Jurkat, Clone E6-1 (cell line): ENCODE data around the gene NWD2.

Experiments used
- DNase-seq: peaks from one replicate; pipeline ENCODE4 v3.0.0-alpha.2; 2011; ENCODE audit warnings: low read depth, low spot score
- H3K4me3 ChIP-seq: 2 replicates; pipeline ENCODE4 v1.5.1; 2011; ENCODE audit warnings: mild to moderate bottlenecking, low read length, control low read depth, moderate library complexity

NWD2 gene

DNA sequence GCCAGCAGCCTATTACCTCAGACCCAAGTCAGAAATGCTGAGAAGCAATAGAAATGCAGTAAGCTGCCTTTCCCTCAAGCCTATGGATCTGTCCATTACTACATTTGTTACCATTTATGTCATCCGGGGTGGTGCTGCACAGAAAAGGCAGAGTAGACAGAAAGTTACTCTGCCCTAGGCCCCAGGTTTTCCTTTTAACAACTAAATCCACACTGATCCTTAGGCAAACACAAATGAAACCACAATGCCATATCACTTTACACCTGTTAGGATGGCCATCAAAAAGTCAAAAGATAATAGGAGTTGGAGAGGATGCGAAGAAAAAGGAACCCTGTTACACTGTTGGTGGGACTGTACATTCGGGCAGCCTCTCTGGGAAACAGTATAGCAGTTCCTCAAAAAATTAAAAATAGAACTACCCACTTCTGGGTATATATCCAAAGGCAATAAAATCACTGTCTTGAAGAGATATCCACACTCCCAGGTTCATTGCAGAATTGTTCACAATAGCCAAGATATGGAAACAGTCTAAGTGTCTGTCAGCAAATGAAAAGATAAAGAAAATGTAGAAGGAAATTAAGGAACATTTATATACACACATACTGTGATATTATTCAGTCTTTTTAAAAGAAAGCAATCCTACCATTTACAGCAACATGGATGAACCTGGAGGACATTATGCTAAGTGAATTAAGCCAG is 186.3 kb downstream of the NWD2 start:
- H3K4me3 ChIP-seq: no peak overlapping the region
- no peak for DNase-seq

DNA sequence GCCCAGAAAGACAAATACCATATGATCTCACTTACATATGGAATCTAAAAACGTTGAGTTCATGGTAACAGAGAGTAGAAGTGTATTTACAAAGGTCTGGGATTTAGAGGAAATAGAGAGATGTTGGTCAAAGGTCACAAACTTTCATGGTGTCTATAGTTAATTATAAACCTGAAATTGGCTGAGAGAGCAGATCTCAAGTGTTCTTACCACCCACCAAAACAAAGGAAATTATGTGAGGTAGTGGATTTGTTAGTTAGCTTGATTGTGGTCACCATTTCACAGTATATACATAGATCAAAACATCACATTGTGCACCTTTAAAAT is 186.8 kb downstream of the NWD2 start:
- no peak for DNase-seq
- H3K4me3 ChIP-seq: no peak overlapping the region

DNA sequence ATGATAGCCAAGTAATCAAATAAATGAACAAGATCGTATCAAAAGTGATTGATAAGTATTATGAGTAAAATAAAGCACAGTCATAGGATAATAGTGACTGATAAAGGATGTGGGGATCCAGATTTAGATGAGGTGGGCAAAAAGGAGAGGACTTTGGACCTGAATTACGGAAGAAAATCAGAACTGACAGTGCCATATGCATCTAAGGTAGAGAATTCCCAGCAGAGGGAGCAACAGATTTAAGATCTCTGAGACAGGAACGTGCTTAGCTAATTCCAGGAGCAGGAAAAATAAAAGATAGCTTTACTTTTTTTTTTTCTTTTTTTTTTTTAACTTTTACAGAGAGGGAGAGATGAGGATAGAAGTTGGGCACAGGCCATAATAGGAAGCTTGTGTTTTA is 189.9 kb downstream of the NWD2 start:
- DNase-seq: no peak
- H3K4me3 ChIP-seq: no peak overlapping the region

DNA sequence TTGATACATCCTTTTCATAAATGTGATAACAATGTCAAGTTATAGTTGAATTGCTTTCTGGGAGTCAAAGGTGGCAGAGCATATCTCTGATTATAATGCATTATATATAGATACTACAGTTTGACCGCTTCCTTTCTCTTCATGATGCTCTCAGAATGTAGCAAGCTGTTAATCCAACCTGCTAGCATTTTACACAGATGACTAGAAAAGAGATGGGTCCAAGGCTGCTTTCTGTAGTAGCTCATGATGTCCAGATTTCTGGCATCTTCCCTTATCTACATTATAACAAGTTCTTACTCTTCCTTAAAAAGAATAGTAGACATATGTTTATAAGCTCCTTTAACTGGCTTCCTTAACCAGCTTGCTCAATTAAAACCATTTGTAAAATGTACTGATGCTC is 192.0 kb downstream of the NWD2 start:
- DNase-seq: no peak

DNA sequence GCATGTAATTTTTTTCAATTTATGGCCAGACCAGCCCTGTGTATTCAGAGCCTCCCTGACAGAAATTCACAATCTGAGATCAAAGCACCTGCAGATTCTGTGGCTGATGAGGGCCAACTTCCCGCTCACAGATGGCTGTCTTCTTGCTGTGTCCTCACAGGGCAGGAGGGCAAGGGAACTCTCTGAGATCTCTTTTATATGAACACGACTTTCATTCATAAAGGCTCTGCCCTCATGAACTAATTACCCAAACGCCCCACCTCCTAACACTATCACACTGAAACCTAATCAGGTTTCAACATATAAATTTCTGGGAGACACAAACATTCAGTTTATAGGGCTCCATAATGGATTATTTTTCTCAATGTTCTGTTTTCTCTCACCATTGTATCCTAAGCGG is 192.6 kb downstream of the NWD2 start:
- no peak for DNase-seq
- no peak overlapping the region for H3K4me3 ChIP-seq

More for the DNA sequence above, 192.0 kb downstream of the NWD2 start:
- no peak overlapping the region for H3K4me3 ChIP-seq

DNA sequence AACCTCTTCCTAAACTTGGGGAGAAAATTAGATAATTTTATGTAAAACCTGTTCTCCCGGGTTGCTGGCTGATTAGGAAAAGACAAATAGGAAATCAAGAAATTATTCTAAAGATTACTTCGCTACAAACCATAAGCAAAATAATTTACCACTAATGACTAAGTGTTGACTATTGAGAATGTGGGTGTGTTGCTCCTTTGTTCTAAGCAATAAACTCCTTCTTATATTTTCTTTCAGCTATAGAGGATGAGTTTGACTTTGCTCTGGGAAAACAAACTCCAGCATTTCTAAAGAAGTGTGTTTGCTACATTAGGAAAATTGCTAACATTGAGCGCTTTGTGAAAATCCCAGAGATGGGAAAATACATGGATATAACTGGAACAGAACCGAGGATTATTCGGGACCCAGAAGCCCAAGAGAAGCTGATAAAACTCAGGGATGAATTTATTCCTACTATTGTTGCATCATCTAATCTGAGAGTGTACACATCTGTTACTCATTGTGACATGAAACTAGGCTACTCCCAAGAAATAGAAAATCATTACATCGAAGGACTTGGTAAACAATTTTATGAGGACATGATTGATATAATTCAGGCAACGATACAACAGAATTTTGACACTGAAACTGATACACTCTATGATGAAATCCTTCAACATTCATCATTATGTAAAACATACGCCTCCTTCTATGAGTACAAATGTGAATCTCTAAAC is 194.2 kb downstream of the NWD2 start:
- no peak for DNase-seq
- H3K4me3 ChIP-seq: no peak overlapping the region

DNA sequence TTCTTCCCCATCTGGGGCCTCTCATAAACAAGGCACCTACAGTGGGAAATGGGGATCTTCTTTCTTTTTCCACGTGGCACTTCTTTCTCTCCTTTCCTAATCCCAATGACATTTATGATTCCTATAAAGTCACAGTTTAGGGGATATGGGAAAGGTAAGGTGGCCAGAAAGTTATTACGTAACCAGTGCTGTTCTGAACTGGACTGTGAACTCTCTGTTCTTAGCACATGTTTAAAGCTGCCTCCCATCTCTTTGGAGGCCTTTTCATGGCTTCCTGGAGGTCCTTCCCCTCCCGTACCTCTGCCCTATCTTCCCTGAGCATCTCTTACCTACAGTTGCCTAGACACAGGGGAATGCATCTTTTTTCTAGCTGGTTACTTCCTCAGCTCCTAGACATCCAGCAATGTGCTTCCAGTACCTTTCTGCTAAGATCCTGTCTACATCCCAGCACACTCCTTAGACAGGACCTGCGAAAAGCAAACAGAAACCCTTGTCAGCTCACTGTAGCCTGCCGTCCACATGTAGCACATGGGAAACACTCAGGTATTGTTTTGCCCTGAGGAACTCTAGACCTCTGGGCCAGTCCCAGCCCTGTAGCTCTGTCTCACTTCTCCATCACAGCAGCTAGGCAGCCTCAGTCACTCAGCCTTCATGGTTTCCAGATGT is 195.4 kb downstream of the NWD2 start:
- no peak overlapping the region for H3K4me3 ChIP-seq
- DNase-seq: no peak

DNA sequence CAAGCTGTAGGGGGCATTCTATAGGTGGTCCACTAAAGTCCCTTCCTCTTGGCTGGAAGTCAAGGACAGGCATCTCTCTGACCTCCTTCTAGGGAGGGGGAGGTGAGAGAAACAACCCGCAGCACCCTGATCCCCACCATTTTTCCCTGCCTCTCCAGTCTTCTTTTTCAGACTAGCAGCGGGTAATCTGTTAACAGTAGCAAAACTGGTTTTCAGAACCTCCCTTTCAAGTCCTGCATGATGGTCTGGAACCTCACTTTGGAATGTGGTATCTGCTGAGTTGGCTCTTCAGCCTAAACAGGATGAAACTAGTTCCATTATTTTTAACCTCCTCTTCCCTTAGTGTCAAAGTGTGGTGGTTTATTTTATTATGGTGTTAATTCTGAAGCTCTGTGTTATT is 196.0 kb downstream of the NWD2 start:
- no peak for DNase-seq
- H3K4me3 ChIP-seq: no peak overlapping the region

DNA sequence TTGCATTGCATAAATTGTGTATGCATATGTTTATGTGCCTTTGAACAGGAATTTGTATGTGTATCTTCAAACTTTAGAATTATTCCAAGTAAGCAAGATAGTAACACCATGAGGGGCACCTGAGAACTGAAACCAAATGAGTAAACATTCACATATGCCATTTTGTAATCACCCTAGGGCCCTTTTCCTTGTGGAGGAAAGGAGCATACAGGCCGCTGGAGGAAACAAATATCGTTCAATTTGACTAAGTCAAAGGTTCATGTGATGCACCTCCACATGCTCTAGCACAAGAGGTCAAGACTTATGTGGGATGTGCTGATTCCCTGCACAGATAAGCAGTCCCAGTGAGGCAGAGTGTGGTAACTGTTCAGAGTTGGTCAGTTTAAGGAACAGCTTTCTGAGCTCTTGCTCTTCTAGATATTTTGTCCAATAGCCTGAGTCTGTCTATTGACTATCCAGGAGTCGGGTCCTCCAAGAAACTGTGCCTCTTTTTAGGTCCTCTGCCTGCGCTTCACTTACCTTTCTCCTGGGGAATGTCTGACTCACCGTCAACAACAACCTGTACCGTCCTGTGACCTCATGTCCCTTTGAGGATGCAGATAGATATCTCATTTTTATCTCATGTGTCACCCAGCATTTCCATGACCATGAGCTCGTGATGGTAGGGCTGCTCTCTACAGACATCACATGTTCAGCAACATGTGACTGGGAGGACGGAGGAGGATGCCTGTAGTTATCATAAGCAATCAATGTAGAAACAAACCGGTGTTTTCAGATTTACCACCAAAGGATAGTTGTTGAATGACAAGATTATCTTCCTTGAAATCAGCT is 196.9 kb downstream of the NWD2 start:
- DNase-seq: no peak
- H3K4me3 ChIP-seq: no peak overlapping the region

DNA sequence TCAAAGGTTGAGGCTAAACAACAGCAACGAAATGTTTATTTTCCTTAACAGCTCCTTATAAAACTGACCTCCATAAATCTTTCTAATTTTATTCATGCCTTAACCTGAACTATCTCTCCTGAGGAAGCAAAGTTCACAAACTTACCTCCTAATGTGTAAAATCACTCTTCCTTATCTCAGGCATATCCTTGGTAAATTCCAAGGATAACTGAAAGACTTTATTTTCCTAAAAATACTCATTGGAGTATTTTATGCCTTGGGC is 197.4 kb downstream of the NWD2 start:
- DNase-seq: no peak
- H3K4me3 ChIP-seq: no peak overlapping the region

DNA sequence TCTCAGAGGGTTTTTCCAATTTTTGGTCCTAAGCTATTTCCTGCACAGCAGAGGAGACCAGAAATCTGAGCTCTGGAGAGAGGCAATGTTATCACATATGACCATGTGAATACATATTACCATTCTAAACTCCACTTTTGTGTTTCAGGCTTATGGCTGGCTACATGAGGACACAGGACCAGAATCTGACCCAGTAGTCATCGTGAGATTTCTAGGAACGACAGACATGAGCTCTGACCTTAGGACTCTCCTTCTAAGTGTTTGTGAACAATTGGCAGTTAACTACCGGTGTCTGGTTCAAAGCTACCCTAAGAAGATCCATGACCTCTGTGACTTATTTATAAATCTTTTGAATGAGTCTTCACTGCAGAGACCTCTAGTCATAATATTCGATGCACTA is 198.6 kb downstream of the NWD2 start:
- H3K4me3 ChIP-seq: no peak overlapping the region
- no peak for DNase-seq

DNA sequence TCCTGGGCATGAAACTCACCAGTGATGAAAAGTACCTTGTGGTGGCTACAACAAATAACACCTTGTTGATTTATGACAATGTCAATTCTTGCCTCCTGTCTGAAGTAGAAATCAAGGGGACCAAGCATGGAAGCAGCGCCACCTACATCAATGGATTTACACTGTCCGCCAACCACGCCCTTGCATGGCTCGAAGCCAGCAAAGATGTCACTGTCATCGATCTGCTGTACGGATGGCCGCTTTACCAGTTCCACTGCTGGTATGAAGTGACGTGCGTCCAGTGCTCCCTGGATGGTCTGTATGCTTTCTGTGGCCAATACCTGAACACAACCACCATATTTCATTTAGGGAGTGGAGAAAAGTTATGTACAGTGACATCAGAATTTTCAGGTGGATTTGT is 200.5 kb downstream of the NWD2 start:
- no peak for DNase-seq
- H3K4me3 ChIP-seq: no peak overlapping the region

DNA sequence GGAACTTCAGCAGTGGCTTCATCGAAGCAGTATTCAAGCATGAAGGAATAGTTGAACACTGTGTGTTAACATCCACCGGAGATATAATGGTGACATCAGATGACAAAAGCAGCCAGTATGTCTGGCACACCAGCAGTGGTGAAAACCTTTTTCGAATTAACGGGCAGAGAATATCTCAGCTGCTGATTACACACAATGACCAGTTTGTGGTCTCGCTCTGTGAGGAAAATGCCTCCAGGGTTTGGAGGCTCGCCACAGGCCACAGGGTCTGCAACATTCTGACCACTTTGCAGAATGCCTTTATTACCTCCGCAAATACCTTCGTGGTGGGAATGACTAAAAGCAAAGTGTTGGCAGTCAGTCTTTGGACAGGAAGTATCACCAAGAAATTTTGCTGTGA is 201.5 kb downstream of the NWD2 start:
- no peak overlapping the region for H3K4me3 ChIP-seq

DNA sequence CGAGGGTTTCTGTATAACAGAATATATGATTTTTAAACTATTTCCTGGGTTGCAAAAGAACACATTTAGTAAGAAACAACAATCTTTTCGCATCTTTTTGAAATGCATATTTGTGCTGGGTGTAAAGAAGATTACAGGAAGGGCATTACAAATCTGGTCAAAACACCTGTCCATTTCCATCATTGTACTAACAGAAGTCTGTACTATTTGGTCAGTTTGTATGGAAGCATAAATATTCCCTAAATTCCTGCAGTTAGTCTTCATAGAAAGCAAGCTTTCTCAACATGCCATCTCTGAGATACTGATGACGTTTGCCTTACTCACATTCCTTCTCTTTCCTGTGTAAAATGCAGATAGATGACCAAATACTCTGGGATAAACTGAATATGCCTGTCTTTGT is 203.3 kb downstream of the NWD2 start:
- DNase-seq: no peak
- H3K4me3 ChIP-seq: no peak overlapping the region

More for the DNA sequence above, 201.5 kb downstream of the NWD2 start:
- DNase-seq: no peak

DNA sequence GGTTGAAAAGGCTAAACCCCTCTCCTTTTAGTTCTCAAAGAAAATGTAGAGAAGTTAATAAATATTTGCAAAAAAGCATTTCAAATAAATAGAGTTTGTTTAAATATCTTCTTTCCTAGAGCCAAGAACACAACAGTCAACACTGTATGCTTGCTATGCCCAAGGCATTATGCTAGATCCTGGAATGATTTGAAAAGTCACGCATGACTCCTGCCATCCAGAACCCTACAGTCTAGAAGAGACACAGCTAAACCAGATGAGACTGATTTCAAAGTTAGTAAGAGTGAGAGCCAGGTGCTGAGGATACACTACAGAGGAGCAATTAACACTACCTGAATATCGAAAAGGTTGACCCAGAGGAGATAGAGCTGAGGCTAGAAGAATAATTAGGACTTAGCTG is 205.8 kb downstream of the NWD2 start:
- DNase-seq: no peak
- H3K4me3 ChIP-seq: no peak overlapping the region

DNA sequence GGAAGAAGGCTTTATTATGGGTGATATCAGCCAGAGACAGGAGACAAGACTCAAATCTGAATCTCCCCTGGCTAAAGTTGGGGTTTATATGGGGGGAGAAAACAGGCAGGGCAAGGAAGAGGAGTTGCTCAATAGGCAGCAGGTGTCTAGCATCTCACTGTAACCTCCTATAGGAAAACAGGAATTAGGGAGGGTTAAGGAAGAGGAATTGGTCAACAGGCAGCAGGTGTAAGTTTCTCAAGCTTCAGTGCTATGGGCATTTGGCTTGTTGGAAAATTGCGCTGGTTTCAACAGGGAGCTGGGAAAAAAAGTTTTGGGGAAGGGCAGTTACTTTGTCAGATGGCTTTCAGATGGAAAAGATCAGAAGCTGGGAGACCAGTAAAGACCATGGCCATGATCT is 206.4 kb downstream of the NWD2 start:
- DNase-seq: no peak
- no peak overlapping the region for H3K4me3 ChIP-seq

DNA sequence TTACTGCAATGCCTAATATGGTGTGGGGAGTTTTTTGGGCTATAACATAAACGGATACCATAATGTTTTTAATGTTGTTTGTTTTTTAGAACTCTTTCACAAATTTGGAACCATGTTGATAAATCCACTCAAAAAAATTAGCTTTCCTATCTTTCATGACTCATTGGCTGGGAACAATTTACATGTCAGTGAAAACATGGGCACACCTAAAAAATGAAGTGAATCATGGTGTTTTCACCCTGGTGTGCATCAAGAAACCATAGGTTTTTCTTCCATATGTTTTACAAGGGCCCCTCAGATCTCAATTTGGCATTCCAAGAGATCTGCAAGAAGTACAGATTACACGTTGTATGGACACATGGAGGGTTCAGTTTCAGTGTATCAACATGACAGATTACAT is 207.1 kb downstream of the NWD2 start:
- DNase-seq: no peak
- no peak overlapping the region for H3K4me3 ChIP-seq

DNA sequence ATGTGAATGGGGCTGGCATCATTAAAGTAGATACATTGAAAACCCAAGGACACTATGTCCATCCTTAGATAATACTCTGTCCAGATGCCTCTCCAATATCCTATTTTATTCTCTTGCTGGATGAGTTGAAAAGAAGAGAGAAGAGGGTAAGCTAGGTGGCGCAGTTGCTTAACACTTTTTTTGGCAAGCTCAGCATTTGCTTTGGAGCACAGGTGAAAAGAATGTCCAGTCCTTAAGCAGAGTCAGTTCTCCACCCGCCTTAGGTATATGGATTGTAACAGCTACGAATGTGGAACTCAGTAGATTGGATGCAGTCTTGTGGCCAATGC is 208.4 kb downstream of the NWD2 start:
- DNase-seq: peak; percentile 49

DNA sequence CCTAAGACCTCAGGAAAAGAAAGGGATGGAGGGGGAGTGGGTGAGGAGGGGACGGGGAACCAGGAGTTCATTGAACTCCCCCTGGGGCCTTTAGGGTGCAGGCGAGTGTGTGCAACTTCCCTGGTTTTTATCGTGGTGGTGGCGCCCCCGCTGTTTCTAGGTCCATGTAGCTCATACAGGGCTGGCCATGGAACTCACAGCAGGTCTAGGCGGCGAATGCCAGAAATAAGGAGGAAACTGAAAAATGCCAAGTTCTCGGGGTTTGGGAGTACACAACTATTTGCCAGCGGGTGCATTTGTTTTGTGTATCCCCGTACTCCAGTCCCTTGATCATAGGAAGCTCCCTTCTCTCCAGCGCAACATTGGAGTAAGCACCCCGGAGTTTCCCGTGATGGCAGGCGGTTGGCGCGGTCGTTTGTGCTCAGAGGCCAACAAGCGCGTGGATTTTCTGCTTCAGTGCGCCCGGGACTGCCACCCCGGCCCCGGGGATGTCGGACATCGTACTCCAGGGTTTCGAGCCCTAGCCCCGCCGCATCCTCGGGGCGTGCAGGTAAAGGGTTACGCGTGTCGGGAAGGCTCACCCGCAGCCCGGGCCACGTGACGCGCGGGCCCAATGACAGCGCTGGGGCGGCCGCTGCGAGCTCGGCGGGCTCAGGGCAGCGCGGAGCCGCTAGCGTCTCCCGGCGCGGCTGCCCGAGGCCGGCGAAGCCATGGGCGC is 208.9 kb downstream of the NWD2 start:
- H3K4me3 ChIP-seq: no peak overlapping the region
- DNase-seq: no peak

More for the DNA sequence above, 208.4 kb downstream of the NWD2 start:
- no peak overlapping the region for H3K4me3 ChIP-seq
